HL-60 (cell line): ENCODE measurements around the gene MSH4.
A peak's percentile ranks its signal among the peaks of the same experiment; 100 is the strongest.

Experiments used
- DNase-seq, 2 experiments: peaks; one replicate each; pipeline ENCODE4 v3.0.0-alpha.2; 2010 to 2020; ENCODE audit warnings: low read depth in 1 of 2, low spot score in 1 of 2
- H3K27ac ChIP-seq: fragments of 250-450 bp; sonication (Bioruptor Pico); replicated peaks from 2 replicates; pipeline ENCODE4 v1.5.1; 2020; ENCODE audit warnings: mild to moderate bottlenecking, moderate library complexity
- H3K27me3 ChIP-seq: fragments of 250-450 bp; sonication (Bioruptor Pico); 2 replicates; pipeline ENCODE4 v1.5.1; 2021; ENCODE audit warnings: mild to moderate bottlenecking, moderate library complexity; ENCODE audit not compliant: insufficient read depth, poor library complexity, severe bottlenecking
- H3K4me3 ChIP-seq: replicated peaks from 2 replicates; pipeline ENCODE4 v1.5.1; 2011; ENCODE audit warnings: mild to moderate bottlenecking, control low read depth, low read length; ENCODE audit not compliant: insufficient read depth
- GABPA ChIP-seq: IDR thresholded peaks from 2 replicates; pipeline ENCODE4 v1.6.1; 2012; ENCODE audit warnings: low read depth
- POLR2AphosphoS5 ChIP-seq: IDR thresholded peaks from 2 replicates; pipeline ENCODE4 v1.6.1; 2012; ENCODE audit warnings: low read depth
- SPI1 ChIP-seq: IDR thresholded peaks from 2 replicates; pipeline ENCODE4 v1.6.1; 2012; ENCODE audit warnings: low read depth, mild to moderate bottlenecking, borderline replicate concordance
- TF ChIP-seq, protein P1 (sequence below): IDR thresholded peaks from one replicate; pipeline ENCODE4 v1.5.1; 2011; ENCODE audit warnings: low read length, control low read depth, inconsistent platforms; ENCODE audit not compliant: insufficient read depth
- TF ChIP-seq, protein P2 (sequence below): IDR thresholded peaks from 2 replicates; pipeline ENCODE4 v1.6.1; 2012; ENCODE audit warnings: low read depth; ENCODE audit not compliant: insufficient replicate concordance

MSH4 gene

DNA sequence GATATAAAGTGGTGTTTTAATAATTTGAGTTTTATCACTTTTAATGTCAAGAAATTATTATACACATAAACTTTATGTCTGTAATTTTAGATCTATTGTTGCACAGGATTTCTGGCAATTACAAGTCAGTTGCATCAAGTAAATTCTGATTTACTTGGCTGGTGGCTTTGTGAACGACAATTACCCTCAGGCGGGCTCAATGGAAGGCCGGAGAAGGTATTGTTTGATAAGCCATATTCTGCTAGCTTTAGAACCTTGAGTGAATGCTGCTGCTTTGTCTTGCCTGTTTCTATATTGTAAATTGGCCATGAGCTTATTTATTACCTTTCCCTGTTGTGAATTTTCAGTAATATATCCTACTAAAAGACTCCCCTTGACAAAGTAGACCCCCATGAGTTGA is 4.6 kb upstream of the MSH4 start:
- TF ChIP-seq POLR2AphosphoS5 (no peak), SPI1 (no peak), GABPA (no peak)
- TF ChIP-seq, protein P1, sequence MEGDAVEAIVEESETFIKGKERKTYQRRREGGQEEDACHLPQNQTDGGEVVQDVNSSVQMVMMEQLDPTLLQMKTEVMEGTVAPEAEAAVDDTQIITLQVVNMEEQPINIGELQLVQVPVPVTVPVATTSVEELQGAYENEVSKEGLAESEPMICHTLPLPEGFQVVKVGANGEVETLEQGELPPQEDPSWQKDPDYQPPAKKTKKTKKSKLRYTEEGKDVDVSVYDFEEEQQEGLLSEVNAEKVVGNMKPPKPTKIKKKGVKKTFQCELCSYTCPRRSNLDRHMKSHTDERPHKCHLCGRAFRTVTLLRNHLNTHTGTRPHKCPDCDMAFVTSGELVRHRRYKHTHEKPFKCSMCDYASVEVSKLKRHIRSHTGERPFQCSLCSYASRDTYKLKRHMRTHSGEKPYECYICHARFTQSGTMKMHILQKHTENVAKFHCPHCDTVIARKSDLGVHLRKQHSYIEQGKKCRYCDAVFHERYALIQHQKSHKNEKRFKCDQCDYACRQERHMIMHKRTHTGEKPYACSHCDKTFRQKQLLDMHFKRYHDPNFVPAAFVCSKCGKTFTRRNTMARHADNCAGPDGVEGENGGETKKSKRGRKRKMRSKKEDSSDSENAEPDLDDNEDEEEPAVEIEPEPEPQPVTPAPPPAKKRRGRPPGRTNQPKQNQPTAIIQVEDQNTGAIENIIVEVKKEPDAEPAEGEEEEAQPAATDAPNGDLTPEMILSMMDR: no peak
- DNase-seq: peak in 1 of 2 experiments; percentile 12
- H3K27me3 ChIP-seq: no peaks in the 10 kb centered on the region
- no peak overlapping the region for H3K4me3 ChIP-seq
- no peak overlapping the region for H3K27ac ChIP-seq

GRCh38 chr1:75794382-75794781 is 2.3 kb upstream of the MSH4 start:
- Histone ChIP-seq H3K27ac (no peak overlapping the region), H3K27me3 (no peaks in the 10 kb centered on the region), H3K4me3 (no peak overlapping the region)
- no peak for TF ChIP-seq GABPA
- TF ChIP-seq POLR2AphosphoS5: no peak
- TF ChIP-seq, protein P1: no peak
- no peak for TF ChIP-seq SPI1
- TF ChIP-seq, protein P2, sequence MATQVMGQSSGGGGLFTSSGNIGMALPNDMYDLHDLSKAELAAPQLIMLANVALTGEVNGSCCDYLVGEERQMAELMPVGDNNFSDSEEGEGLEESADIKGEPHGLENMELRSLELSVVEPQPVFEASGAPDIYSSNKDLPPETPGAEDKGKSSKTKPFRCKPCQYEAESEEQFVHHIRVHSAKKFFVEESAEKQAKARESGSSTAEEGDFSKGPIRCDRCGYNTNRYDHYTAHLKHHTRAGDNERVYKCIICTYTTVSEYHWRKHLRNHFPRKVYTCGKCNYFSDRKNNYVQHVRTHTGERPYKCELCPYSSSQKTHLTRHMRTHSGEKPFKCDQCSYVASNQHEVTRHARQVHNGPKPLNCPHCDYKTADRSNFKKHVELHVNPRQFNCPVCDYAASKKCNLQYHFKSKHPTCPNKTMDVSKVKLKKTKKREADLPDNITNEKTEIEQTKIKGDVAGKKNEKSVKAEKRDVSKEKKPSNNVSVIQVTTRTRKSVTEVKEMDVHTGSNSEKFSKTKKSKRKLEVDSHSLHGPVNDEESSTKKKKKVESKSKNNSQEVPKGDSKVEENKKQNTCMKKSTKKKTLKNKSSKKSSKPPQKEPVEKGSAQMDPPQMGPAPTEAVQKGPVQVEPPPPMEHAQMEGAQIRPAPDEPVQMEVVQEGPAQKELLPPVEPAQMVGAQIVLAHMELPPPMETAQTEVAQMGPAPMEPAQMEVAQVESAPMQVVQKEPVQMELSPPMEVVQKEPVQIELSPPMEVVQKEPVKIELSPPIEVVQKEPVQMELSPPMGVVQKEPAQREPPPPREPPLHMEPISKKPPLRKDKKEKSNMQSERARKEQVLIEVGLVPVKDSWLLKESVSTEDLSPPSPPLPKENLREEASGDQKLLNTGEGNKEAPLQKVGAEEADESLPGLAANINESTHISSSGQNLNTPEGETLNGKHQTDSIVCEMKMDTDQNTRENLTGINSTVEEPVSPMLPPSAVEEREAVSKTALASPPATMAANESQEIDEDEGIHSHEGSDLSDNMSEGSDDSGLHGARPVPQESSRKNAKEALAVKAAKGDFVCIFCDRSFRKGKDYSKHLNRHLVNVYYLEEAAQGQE: no peak
- DNase-seq: no peak

DNA sequence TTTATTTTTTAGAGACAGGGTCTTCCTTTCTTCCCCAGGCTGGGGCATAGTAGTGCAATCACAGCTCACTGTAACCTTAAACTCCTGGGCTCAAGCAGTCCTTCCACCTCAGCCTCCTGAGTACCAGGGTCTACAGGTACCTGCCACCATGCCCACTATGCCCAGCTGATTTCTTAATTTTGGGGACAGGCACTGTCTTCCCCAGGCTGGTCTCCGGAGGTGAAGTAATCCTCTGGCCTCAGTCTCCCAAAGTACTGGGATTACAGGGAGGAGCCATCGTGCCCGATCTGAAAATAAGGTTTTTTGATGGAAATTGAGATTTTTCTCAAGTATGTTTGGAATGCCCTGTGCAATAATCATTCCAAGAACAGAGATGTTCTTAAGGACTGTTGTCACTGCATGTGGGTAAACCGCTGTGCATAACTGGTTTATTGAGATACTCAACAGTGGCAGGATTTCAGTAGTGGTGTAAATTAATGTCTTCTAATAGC is 934 bp upstream of the MSH4 start:
- Histone ChIP-seq H3K27me3 (no peaks in the 10 kb centered on the region), H3K27ac (no peak overlapping the region), H3K4me3 (no peak overlapping the region)
- TF ChIP-seq GABPA (no peak), POLR2AphosphoS5 (peak; percentile 72)
- DNase-seq: peak in 1 of 2 experiments; percentile 7

DNA sequence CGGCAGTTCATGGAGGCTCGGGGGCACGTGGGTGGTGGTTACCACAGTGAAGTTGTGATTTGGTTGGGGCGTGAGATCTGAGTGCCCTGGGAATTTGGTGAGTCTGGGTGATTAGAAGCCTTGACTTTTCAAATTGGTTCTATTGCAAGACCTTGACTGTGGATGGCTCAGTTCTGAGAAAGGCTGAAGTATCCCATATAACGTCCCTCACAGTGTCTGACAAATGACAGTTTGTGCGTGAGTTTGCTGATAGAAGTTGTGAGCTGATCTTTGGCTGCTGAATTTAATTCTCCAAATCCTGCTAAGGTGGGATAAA is 549 bp downstream of the MSH4 start:
- no peak overlapping the region for H3K4me3 ChIP-seq
- no peak for DNase-seq
- no peak for TF ChIP-seq GABPA
- TF ChIP-seq SPI1: no peak
- TF ChIP-seq POLR2AphosphoS5: no peak
- TF ChIP-seq, protein P1: no peak
- TF ChIP-seq, protein P2: no peak
- H3K27me3 ChIP-seq: no peaks in the 10 kb centered on the region
- H3K27ac ChIP-seq: no peak overlapping the region
